CD1c-positive myeloid dendritic cell (primary cell): ENCODE measurements around the gene DNAH6.
"Not testable (repeated sequence)": the region's sequence is repeated elsewhere in the genome, so short reads cannot be mapped to it uniquely, and the experiment has no call there.

Experiments
- DNase-seq: peaks from one replicate; pipeline ENCODE4 v3.0.0-alpha.2; 2016; ENCODE audit errors: extremely low spot score

The DNAH6 gene

DNA sequence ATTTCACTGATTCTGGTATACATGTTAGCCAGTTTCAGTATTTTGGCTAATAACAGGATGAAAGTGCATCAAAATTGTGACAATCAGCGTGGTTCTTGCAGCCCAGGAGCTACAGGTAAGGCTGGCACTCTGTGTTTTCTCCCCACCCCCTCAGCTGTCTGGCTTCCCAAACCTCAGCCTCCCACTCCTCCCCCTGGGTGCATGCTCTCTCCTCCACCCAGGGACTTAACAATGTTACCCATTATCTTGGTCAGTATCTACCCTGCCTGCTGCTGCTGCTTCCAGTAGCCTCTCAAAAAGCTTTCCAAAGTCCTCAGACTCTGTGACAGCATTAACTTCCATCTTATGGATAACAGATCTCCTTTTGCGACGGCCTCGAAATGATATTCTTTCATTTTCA is 323.6 kb downstream of the DNAH6 start:
- DNase-seq: no peak

DNA sequence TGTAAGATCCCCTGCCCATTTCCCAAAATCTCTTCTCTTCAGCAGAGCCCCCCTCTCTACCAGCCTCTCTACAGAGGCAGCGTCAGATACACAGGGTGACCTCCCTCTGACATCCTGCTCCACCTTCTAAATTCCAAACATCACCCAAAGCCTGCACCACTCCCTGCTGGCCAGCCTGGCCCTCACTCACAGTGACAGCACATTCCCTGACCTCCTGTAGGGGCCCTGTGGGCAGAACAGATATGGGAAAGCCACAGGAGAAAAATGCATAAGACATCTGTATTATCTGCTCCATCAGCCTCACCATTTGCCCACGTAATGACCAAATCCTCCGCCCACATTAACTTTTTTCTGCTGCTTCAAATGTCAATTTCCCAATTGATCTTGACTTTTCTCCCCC is 324.0 kb downstream of the DNAH6 start:
- DNase-seq: no peak

DNA sequence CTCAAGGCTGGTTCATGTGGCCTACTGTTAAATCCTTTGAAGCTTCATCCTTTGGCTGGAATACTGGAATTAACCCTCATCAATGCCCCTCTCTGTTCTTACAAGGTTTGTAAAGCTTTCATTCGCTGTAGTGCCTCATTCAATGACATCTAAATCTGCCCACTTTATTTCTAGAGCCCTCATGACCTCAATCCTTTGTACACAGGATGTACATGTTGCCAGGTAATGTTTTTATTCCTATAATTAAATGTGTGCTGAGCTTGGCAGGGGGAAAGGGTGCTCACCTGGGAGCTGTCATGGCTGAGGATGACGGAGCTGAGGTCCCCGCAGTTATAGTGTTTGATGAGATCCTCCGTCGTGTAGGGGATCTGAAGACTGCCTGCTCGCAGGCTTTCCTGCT is 325.3 kb downstream of the DNAH6 start:
- DNase-seq: no peak

DNA sequence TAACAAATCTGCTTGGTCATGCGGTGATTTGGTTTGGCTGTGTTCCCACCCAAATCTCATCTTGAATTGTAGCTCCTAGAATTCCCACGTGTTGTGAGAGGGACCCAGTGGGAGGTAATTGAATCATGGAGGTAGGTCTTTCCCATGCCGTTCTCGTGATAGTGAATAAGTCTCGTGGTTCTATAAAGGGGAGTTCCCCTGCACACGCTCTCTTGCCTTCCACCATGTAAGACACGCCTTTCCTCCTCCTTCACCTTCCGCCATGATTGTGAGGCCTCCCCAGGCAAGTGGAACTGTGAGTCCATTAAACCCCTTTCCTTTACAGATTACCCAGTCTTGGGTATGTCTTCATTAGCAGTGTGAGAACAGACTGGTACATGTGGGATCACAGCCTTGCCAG is 327.8 kb downstream of the DNAH6 start:
- no peak for DNase-seq

DNA sequence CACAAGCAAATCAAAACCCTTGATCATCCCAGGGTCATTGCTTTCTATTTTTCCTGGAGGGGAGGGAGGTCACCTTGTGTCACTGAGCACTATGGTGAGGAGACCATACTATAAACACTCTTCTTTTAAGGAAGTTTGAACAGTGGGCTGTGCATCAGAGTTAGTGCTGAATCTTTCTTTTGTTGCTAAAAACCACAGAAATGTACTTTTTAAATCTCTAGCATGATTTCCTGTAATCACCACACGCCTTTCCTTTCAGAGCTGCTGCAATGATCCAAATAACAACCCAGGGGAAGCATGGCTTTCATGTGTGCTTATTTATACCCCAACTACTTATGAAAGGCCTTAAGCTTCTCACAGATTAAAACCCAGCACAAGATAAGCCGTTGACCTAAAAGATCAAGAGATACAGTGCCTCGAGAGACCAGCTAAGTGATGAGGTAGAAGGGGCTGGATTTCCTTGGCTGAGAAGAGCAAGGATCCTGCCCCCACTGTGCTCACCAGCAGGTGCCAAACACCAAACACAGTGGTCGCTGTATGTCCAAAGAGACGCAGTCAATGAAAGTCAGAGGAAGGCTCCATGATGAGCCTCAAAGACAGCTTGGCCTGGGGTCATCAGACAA is 329.9 kb downstream of the DNAH6 start:
- peak; percentile 39 for DNase-seq

DNA sequence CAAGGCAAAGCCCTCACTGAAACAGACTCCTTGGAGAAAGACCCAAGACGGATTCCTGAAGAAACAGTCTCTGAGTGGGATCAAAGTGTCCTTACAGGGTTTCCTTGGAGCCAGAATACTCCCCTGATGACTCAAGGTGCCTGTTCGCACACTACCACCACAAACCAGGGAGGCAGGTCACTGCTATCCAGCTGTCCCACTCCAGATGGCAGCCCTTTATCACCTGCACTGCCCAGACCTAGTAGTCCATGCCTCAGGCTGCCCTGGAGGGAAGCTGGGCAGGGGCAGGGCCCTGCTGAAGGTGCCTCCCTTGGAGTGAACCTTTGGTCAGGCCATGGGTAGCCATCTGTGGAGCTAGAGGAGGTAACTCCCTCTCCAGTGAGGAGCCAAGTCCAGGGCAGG is 330.4 kb downstream of the DNAH6 start:
- DNase-seq: no peak

DNA sequence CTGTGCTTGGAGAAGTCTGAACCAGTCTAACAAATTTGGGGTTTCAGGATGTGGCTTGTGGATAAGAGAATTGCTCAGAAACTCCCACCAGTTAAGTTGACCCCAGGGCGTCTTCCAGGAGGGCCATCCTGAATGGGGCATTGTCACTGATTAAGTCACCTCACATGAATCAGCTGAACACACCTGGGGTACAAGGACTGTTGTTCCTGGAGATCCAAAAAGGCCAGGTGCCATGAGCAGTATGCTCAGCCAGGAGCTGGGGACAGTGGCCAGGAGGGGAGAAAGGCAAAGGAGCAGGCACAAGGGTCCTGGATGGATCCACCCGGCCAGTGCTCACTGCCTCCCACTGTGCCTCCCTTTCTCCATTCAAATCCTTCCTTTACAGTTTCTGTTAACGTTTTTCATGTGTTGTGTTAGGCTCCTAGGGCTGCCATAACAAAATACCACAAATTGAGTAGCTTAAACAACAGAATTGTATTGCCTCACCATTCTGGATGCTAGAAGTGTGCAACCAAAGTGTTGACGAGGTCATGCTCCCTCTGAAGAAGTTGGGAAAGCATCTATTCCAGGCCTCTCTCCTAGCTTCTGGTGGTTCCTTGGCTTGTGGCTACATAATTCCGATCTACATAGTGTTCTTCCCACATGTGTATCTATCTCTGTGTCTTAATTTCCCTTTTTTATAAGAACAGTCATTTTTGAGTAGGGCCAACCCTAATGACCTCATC is 331.2 kb downstream of the DNAH6 start:
- DNase-seq: no peak

DNA sequence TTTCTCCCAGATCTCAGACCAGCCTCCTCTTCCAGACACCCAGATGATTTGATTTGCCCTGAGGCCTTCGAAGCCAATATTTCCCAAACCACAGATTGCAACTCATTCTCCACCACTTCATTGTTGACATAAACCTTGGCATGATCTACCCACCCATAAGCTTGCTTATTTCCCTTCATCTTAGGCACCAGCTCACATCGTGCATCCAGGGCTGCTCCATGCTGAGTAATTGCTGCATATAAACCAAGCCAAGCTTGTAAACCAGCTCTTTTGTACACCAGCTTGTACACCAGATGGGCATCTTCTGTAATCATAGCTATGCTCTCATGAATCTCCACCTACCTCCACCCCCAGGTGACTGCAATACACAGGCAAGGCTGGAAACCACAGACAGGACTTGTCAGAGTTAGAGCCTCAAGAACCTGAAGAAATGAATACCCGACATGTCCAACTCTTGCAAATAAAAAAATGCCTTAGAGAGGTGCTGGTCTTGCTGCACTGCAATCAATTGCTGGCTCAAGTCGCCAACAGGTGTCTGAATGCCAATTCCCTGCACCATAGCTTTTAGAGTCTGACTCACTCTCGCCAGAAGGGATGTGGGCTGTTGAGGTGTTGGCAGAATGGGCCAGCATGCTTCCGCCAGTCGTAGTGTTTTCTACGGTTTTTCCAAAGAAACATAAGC is 333.1 kb downstream of the DNAH6 start:
- no peak for DNase-seq

DNA sequence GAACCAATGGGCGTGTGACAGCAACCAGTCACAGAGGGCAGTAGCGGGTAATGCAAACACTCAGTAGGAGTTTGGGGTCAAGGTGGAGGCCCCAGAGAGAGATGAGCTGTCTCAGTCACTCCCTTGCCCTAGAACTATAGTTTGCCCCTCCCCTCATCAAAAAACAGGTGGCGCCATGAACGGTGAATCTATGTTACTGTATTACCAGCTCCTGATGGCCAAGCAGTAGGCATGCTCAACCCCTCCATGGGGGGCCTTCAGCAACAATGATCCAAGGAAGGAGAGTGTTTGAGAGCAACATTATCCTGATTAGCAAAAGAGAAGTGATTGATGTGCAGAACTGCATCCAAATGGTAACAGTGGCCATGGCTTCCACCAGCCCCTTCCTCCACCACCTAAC is 334.2 kb downstream of the DNAH6 start:
- no peak for DNase-seq

DNA sequence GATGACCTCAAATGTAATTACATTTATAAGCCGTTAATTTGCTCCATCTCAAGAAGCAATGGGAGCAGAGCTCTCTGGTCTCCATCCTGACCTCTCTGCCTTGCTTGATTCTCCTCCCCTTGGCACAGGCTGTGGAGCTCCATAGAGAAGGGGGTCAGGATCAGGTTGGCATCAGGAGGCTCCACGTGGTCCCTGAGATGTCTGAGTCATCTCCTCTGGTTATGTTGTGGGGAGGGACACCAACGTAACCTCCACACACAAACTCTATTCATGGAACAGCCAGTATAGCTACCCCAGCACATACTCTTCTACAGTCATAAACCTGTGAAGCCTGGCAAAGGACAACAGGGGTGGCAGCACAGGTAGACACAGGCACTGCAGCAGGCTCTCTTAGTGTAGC is 335.6 kb downstream of the DNAH6 start:
- no peak for DNase-seq

DNA sequence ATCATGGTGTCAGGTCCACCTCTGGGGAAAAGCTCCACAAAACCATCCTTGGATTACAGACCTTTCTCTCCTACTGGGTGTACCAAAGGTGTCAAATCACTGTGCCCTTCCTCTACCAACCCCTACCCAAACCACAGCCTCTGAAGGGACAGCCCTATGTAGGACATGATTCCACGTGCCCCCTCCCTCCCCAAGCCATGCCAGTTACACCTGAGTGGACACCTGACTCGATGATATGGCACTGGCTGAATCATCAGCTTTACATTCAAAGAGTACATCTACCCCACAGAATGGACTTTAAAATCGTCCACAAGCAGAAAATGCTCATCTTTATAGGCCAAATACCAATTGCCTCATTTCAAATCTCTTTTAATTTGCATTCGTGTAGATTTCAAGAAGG is 338.6 kb downstream of the DNAH6 start:
- no peak for DNase-seq

DNA sequence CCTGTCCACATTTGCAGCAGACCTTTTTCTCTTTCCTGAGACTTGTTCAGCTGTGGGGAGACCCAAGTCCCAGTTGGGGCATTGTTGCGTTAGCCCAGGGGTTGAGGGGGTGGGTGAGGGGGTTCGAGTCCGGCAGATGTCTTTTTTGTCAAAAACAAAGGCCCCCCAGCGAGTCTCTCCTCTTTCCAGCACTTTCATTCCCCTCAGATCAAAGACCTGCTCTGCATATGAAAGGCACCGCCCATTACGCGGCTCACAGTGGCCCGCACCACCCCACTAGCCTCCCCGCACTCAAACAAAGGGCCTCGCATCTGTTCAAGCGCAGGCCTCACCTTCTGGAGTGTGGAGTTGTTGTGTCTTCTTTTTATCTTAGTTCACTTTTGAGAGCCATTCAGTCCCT is 339.4 kb downstream of the DNAH6 start:
- DNase-seq: no peak

DNA sequence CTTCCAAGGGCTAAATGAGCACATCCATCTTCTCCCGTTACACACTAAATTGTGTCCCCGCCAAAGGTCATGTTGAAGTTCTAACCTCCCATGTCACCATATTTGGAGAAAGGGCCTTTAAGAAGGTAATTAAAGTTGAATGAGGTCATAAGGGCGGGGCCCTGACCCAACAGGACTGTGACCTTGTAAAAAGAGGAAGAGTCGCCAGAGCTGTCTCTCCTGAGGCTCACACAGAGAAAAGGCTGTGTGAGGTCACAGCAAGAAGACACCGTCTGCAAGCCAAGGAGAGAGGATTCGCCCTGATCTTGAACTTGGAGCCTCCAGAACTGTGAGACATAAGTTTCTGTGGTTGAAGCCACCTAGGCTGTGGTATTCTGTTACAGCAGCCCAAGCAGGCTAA is 340.5 kb downstream of the DNAH6 start:
- DNase-seq: peak; percentile 70

DNA sequence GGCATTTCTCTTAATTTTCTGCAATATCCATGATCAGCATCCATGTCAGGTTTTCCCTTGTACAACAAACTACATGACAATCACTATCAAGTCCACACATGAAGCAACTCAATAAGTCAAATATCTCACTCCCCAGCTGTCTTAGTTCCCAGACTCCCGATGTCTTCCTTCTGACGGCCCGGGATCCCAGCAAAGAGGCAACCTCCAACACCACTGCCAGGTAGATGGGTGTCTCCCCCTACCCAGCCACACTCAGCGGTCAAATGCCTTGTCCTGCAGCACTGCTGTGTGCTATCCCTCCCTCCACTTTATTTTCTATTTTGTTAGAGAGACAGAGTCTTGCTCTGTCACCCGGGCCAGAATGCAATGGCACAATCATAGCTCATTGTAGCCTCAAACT is 341.3 kb downstream of the DNAH6 start:
- no peak for DNase-seq

DNA sequence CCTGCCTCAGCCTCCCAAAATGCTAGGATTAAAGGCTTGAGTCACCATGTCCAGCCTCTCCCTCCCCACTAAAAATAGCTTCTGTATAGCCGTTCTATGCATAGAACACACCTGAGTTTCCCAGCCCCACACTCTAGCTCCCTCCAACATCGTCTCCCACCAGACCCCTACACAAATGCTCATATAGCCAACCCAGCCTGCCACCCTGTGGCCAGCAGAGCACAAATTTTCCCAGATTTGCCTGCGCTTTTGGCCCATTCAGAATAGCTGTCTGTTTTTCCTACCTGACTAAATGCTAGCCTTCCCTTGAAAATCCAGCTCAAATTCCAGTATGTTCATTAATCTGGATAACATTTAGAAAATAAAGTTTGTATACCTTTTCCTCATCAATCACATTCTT is 341.8 kb downstream of the DNAH6 start:
- DNase-seq: no peak

DNA sequence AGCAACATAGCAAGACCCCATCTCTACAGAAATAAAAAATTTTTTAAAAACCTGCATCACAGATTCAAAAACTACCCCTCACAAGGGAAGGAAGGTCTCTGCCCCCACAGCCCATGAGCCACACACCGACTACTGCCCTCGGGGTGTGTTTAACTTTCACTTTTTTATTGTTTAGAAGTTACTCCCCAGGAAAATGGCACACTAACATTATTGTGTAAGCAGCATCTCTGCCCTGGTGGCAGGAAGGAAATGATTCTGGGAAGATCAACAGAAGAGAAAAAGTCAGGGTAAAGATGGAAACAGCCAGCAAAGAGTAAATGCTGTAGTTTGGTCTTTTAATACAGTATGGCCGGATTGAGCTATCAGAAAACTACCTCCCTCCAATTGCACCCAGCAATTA is 342.6 kb downstream of the DNAH6 start:
- DNase-seq: no peak

DNA sequence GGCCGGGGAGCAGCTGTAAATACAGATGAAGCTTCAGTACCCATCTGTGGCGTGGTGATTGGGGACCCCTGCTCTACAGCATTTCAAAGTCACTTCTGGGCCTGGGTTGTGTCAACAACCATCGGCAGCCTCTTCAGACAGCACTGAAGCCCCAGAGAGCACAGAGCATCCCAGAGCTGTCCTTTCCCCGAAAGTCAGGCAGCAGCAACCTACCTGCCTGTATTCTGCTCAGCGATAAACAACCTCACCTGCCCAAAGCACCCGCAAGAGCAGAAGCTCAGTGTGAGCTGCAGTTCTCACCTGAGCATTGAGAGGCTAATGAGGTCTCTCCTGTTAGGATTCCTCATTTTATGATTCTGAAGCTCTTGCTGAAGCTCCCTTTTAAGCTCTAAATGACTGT is 345.2 kb downstream of the DNAH6 start:
- no peak for DNase-seq

DNA sequence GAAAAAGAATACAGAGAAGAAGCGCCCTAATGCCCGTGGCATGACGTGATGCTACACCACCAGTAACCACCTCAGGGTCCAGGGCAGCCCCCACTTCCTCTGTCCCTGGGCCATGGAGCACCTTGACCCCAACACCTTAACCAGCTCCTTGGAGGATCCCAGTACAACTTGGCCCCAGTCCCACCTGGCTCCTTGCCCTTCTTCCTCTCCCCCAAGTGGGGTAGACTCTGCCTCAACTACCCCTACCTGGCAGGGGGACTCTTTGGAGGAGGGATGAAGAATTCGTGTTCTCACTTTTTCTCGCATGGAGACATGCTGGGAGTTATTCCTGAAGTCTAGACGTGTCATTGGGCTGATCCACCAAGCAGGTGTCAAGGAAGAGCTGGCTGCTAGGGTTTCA is 345.7 kb downstream of the DNAH6 start:
- no peak for DNase-seq

DNA sequence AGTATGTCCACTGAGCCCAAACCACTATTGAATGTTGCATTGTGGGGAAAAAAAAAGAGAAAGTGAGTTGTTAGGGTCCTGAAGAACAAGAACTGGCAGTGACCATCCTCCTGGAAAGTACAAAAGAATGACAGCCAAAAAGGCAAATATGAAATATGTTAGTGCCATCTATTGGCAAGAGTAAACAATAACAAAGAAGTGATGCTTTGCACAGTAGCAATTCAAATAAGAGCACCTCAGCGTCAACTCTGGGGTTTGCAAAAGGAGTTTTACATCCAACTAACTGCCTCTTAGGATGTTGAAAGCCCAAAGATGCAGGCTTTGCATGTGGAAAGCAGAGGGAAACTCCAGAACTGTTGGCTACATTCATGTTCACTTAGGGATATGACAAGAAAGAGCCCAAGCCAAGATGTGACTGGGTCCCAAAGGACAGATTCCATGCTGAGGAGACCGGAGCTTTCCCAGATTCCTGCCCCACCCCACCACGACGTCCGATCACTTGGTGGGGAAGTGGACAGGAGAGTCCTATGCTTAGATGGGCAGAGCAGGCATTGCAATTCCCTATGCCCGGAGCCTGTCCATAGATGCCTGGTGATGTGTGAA is 349.0 kb downstream of the DNAH6 start:
- peak; percentile 48 for DNase-seq

DNA sequence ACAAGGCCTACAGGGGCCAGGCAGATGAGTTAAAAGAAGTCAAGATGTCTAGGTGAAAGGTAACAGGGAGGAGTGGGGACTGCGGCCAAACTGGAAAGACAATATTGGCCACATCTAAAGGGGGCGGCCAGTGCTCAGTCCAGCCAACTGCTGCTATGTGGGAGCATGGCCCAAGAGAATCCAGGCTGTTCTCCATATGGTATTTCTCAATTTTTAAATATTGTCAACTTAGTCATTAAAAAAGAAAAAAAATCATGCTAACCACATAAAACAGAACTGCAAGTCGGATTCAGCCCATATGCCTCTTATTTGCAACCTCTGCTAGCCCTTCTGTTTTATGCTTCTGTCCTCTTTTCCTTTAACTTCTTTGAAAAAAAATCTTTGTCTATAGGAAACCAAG is 349.8 kb downstream of the DNAH6 start:
- DNase-seq: no peak

DNA sequence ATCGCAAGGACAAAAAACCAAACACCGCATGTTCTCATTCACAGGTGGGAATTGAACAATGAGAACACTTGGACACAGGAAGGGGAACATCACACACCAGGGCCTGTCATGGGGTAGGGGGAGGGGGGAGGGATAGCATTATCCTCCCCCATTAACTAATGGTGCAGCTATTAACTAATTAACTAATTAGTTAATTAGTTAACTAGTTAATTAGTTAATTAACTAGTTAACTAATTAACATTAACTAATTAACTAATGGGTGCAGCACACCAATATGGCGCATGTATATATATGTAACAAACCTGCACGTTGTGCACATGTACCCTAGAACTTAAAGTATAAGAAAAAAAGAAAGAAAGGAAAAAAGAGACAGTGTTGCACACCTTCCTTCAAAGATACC is 352.0 kb downstream of the DNAH6 start:
- not testable (repeated sequence) for DNase-seq
